DMS153 (cell line): ENCODE results near the gene RAB31.

Experiments
- DNase-seq: peaks from one replicate; lab custom pipeline; 2025; lab: John Stamatoyannopoulos, UW

The RAB31 gene

DNA sequence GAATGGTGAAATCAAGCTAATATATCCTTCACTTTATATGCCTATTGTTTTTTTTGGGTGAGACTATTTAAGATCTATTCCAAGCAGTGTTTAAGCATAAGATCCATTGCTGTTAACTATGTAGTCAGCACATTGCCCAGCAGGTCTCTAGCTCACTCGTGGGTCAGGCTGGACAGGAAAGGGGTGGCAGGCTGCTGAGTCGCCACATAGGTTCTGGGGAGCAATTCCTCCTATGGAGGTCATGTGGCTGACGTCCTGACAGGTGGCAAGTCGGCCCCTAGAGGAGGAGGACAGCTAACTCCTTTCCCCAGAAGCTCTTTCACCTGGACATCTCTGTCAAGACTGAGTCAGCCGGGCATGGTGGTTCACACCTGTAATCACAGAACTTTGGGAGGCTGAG, 13.9 kb upstream of the RAB31 start:
- no peak for DNase-seq

DNA sequence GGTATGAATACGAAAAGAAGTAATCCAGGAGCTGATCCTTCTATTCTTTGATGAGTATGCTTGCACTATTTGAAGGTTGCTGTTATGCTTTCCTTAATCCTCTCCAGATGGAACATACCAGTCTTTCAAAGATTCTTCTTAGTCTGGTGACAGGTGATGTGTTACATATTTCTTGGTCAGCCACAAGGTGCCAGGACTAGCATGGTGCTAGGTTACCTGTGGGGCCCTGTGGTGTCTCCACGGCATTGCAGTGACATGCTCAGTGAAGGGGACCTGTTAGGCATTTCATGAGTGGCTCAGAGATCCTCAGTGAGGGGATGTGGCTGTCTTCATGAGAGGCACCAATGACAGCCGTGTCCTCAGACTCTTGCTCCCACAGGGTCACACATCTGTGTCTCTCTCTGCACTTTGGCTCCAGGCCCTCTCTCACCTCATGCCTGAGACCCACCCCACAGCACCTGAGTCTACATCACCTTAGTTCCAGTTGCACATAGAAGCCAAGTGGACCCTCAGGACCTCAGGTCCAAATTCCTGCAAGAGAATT, 13.1 kb upstream of the RAB31 start:
- DNase-seq, result no peak

DNA sequence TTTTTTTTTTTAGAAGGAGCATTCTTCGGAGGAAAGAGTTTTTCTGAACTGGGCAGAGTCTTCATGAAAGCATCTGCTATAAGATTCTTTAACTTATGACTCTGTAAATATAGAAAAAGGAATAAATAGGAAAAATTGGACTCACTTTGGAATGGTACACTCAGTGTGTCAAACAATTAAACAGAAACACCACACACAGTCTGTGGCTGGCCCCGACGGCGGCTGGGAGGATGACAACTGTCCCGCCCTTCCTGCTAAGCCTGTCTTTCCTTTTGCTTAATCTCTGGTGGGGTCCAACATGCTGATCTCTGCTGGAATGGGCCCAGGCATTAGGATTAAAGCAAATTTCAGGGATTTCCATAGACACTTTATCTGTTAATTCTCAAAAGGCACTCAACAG, 12.5 kb upstream of the RAB31 start:
- no peak for DNase-seq

DNA sequence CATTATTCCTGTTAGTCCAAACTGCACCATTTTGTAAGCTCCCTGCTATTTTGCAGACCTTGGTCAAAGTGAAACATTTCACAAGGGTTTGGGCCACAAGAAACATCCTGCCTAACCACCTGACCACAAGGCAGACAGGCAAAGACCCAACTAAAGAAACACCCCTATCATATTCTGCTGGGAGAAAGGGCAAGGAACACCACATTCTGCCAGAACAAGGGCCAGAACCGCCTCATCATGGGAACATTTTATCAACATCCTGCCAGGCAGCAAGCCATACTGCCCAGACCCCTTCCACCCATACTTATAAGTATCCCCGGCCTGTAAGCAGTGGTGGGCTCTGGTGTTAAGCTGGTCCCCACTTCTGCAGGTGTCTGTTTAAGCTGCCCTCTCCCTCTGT, 12.0 kb upstream of the RAB31 start:
- DNase-seq, result no peak

DNA sequence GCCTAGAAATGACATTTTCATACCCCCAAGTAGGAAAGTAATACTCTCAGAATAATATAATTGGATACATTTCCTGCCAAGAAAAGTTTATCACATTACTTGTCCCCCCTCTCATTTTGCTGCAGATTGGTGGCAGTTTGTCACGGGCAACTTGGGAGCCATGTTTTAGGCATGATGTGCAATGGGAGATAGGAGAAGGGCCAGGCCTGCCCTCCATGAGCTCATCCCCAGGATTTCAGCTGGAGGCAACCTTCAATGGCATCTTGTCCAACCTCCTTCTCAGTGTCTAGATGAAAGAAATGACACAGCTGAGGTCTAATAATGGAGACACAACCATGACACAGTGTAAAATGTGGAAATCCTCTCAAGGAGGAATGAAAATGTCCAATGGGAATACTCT, 11.4 kb upstream of the RAB31 start:
- no peak for DNase-seq

DNA sequence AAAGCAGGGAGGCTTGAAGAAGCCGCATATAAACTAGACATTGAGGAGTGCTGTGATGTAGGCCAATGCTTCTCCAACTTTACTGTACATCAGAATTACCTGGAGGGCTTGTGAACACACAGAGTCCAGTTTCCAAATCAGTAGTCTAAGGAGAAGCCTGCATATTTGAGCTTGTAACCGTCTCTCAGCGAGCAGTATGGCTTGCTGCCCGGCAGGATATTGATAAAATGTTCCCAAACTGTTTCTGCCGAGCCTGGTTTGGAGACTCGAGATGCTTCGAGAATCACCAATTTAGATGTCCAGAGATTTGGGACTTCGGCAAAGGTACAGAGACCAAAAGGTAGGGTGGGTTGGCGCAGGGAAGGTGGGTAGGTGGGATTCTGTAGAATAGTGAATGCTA, 11.0 kb upstream of the RAB31 start:
- no peak for DNase-seq

DNA sequence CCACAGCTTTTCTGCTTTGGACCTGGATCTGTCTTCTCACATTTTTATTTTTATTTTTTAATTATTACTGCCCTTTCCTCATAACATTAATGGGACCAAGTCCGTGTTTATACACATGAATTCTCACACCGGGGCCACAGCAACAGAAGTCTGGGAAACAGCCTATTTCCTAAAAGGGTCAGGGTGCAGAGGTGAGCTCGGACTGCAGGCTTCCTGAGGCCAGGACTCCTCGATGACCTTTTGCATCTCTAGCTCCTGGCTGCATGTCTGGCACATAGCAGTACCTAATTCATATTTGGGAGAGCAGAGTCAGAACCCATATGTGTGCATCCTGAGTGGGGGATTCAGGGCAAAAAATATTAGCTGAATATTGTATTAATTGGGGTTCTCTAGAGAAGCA, 9.6 kb upstream of the RAB31 start:
- no peak for DNase-seq

DNA sequence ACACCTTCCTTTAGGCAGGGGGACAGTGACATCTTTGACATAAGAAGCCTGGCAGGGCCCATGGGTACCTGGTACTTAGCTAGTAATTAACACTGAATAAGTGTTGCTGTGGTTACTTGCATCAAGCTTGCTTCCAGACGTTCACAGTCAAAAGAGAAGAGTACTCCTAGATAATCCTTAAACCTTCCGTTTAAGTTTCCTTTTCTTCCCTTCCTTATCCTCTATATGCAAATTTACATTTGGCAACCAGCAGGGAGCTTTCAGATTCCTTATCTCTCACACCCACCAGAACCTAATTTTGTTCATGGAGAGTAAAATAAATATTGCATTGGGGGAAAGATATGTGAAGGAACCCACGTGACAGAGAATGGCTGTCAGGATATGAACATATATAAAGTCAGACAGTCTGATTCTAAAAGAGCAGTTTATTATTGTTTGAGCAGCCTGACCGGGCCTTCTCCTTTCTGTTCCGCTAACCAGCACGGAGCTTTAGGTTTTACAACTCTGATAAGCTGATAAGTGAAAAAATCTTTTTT, 7.8 kb upstream of the RAB31 start:
- no peak for DNase-seq

DNA sequence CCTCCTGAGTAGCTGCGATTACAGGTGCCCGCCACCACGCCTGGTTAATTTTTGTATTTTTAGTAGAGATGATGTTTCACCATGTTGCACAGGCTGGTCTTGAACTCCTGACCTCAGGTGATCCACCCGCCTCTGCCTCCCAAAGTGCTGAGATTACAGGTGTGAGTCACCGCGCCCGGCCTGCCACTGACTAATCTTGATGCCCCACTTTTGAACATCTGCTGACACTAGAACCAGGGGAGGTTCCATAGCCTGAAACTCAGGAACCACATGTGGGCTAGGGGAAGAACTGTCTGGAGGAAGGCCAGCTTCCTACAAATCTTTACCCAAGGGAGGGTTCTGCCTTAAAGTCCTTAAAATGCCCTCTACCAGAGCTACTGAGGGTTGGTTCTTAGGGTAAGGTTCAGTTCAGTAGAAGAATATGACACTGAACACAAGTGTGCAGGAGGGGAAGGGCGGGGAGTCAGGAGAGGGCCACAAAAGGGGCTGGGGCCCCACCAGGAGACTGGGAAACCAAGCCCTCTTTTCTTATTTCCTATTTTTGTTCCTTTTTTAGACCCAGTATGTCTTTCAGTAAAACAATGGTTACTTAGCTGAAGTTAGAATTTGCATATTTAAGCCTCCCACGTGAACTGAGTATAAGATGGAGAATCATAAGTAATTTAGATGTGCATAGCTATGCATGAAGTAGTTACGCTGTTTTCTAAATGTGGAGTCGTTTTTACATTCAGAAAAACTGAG, 6.3 kb upstream of the RAB31 start:
- no peak for DNase-seq

DNA sequence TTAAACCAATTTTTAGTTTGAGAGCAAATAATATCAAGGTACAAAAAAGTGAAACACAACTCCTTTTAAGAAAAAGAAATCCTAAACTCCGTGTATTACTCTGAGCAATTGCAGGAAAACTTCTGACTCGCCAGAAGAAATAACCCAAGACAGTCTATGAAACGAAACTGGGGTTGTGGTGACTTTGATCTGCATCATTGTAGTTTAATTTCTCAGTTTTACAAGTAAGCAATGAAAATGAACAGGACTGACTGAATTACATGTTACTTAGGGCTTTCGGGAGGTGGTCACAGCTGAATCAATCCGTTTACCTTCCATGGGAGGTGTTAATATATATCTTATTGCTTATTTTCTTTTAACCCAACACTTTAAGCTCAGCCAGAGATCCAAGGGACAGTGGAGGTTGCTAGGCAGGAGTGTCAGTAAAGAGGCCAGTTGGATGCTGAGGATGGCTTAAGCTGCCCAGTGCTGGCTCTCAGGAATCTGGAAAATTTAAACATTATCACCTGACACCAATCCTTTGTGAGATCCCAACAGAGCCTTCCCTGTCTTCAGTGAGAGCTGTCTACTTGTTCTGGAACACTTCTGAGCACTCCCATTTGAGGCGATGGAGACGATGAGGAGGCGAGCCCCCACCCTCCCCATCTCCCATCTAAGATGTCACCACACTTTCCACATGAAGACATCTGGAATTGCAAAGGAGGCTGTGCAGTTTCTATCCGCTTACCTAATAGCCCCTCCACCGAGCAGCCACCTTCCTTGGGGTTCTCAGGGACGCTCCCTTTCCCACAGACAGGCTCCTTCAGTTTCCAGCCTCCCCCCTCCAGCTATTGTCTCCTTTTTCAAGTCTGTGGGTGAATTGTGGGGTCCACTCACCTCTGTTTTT, 3.6 kb upstream of the RAB31 start:
- no peak for DNase-seq

DNA sequence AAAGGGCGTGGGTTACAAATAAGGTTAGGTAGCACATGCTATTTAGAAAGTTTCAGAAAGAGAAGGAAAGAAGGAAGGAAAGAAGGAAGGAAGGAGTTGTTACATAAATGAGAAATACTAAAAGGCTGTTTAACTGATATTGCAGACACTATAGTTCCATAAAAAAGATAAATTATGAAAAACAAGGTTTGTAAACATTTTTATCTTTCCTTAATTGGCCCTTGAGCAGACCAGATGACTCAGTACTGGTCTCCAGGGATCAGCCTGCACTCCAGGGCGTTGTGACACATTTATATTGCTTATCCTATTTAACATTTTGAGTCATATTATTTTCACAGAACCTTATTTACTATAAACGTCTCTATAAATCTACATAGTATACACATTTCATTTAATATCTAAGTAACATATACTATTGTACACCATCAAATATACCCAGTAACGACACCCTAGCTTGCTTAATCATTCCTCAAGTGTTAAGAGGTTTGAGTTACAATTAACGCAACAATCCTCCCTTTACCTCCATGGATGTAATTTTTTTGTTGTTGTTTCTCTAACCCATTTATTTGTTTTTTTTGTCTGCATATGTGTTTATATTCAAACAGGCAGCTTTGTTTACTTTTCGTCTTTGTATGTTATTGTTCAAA, 2.8 kb upstream of the RAB31 start:
- no peak for DNase-seq

DNA sequence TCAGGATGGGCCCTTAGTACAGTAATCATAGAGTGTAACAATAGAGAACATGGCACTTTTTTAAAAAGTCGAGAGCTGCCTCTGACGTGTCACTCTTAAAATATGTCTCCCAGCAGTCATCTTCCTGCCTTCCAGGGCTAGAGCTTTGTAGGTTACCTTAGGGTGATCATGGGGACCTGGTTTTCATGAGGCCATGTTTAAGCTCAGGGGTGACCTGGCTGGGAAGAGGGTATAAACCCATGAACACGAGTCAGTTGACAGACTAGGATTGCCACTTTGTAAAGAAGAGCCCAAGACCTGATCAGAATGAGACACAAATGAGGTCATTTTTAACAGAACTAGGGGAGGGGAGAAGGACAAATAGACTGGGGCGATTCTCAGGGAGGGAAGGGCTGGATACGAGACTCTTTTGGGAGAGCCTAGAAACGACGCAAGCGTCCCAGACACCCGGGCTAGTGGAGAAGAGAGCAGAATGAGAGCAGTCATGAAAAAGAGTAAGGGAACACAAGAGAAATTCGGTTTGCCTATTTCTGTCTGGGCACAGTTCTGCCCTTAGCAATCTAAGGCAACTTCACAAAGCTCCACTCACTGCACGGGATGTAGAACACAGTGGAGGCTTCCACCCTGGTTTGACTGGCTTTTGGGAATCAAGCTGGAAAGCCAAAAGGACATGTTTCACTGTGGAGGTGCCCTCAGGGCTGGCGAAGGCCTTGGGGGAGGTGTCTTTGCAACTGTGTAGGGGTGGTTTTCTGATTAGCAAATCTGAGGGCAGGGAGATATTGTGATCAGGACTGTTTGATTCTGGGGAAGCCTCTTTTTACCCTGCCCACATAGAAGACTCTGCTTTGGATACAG, 1.8 kb upstream of the RAB31 start:
- no peak for DNase-seq

DNA sequence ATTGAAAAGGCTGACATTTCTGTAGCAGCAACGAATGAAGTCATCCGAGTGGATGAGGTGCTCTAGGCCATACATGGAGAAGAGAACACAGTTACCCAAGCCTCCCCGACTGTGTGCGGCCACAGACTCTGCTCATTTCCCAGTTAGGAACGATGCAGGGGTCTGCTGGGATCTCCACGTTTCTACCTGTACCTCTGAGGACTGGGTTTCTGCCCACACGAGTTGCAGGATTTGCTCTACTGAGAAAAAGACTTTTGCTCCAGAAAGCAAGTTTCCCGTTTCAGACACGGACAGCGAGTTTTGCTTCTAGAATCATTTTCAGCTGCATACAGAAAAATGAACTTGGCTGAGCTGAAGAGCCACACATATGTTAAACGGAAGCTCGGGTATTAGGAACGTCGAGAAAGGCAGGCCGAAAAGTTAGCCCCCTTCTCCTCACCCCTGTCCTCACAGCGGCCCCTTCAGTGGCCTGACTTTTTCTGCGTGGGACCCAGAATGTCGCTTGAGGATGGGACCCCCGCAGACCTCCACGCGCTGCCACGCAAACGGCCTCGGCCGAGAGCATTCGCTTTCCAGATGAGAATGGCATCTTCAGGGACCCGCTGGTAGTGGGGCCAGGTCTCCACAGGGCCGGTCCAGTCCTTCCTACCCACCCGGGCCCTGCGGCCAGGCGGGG, 582 bp upstream of the RAB31 start:
- no peak for DNase-seq

DNA sequence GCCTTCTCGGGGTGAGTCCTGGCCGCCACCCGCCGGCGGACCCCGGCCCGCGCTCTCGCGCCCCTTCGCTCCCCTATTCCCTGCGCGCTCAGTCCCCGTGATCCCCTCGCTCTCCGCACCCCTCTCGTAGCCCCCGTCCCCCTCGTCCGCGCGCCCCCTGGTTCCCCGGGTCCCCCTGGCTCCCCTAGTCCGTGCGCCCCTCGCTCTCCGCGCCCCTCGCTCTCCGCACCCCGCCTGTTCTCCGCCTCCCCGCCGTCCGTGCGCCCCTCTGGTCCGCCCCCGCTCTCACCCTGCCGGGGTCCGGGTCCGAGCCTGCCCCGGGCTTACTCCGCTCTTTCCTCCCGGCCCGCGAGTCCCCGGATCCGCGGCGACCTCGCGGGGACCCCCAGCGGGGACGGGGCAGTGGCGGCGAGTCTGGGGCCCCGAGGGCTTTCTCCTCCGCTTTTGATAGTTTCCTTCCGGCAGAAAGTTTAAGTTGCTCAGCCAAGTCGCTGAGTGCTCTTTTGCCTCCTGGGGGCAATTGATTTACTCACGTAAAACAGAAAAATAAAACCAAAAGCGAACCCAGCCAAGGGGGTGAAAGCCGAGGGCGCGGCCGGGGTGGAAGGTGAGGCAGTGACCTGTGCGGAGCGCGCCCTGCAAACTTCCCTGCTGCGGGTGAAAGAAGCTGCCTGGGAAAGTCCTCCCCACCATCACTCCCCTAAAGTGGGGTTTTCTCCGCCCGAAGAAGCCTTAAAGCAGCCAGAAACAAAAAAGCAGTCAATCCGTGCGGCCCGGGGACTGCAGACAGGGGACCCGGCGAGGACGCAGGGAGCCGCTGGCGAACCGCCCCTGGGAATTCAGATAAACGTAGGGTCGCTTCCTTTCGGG, 568 bp downstream of the RAB31 start:
- no peak for DNase-seq

DNA sequence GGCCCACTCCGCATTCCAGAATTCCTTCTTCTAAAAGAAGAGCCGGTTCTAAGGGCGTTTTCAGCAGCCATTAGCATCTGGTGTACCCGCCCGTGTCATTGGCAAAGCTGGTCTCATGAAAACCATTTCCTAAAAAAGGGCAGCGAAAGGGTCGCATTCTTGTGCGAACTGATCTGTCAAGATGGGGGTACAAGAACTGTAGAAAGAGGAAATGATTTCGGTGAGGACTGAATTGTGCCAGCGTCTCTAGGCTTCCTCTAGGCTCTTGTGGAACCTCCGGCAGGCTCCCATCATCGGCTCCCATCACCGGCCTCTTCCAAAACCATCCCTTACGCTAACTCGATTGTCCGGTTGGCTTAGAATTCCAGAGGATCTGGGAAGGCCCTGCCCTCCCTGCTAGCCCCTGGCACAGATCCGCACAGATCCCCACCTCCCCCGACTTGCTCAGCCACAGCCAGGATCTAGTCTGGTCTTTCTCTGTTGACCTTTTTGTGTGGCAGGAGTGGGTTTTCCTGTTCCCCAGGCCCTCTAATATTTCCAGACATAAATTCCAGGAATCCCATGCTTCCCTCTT, 1.3 kb downstream of the RAB31 start:
- no peak for DNase-seq

DNA sequence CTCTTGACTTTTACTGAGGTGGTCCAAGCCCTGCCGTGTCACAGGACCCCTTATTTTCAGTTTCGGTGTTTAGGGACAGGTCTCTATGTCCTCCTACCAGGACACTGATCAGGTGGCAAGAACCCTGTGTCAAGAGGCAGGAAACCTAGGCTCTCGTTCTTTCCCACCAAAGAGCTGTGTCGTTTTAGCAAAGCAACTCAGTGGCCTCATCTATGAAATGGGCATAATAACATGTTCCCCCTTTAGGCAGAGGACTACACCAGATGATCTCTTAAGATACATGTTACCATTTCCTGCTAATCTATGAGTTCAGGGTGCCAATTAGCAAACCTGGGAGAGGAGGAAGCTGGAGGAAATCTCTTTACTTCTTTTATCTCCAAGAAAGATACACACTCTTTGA, 1.9 kb downstream of the RAB31 start:
- no peak for DNase-seq

DNA sequence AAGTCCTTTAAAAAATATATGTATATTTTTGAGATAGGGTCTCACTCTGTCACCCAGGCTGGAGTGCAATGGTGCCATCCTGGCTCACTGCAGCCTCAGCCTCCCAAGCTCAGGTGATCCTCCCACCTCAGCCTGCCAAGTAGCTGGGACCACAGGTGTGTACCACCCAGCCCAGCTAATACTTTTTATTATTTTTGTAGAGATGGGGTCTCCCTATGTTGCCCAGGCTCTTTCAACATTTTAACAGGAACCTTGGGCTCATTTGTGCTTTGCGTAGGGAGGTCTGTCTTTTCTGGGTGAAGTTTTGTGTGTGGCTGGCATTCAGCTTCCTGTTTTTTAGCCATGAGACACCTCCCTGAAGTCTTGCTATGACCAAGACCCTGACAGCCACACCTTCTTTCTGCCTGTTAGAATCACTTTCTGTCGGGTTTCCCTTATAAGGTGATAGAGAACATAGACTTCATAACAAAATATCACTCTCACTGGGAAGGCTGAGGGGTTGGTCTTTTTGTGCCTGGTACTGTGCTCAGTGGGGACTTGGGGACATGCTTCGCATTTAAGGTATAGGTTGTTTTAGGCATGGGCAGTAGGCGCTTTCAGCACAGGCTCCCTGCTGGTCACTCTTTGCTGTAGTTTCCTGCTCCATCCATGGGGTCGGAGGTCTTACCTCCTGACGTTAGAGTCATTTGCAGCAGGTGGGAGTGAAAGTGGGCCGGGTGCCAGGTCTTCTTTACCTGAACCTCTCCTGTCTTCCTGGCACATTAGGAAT, 3.4 kb downstream of the RAB31 start:
- DNase-seq, result no peak

DNA sequence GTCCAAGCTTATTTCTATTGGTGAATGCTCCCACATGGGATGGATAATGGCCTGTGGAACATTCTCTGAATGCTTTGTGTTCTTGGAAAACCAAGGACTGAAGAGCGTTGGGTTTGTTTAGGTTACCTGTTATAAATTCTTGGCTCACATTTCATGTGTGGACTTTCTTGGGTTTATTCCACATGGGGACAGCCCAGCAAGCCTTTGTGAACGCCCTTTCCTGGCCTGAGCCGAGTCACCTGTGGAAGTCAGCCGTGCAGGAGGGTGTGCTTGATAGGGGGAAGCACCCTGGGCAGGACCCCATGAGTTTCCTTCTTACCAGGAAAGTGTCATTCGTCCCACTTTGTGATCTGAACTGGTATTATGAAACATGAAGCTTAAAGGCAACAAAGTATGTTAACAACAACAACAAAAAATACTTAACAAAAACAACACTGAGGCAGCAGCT, 4.1 kb downstream of the RAB31 start:
- DNase-seq, result no peak

DNA sequence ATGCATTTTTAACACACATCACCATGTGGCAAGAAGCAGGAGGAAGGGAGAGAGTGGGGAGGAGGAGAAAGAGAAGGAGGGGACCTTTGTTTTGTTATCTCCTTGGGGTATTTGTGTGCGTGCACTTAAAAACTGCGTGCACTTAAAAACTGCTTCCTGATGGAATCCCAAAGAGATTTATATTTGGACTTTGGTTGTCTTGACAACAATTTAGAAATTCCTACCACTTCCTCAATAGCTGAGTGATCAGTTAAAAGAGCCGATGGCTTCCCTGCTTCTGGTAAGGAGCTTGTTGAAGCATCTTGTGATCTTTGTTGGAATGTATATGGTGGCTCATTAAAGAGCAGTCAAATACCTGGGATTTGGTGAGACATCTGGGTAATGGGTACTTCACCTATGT, 4.5 kb downstream of the RAB31 start:
- no peak for DNase-seq
